GM12891 (cell line): ENCODE results near the gene TAF4.

Source experiments
- DNase-seq: peaks from one replicate; pipeline ENCODE4 v3.0.0; 2011; ENCODE audit warnings: low spot score; ENCODE audit not compliant: insufficient read length
- FAIRE-seq: peaks from 2 replicates; lab custom pipeline; 2011; peaks lifted over from hg19 to GRCh38; lab: Jason Lieb, UNC
- PAX5 ChIP-seq: IDR thresholded peaks from 2 replicates; pipeline ENCODE4 v1.6.1; 2011; ENCODE audit warnings: low read length, moderate library complexity, mild to moderate bottlenecking; ENCODE audit not compliant: insufficient read depth, severe bottlenecking
- POLR2A ChIP-seq: IDR thresholded peaks from 2 replicates; pipeline ENCODE4 v1.6.1; 2011; ENCODE audit warnings: low read depth, low read length, control low read depth
- POLR2AphosphoS5 ChIP-seq: IDR thresholded peaks from 2 replicates; pipeline ENCODE4 v1.6.1; 2011; ENCODE audit warnings: low read depth, low read length, control low read depth
- POU2F2 ChIP-seq: IDR thresholded peaks from 2 replicates; pipeline ENCODE4 v1.6.1; 2011; ENCODE audit warnings: low read depth, mild to moderate bottlenecking, control low read depth, low read length, moderate library complexity
- SPI1 ChIP-seq: IDR thresholded peaks from 2 replicates; pipeline ENCODE4 v1.6.1; 2011; ENCODE audit warnings: low read depth, low read length, control low read depth
- TAF1 ChIP-seq: IDR thresholded peaks from 2 replicates; pipeline ENCODE4 v1.6.1; 2011; ENCODE audit warnings: low read depth, low read length, control low read depth

TAF4 gene

GRCh38 chr20:62066339-62066982 lies 780 bp upstream of the TAF4 start:
- DNase-seq, result peak; percentile 58
- TF ChIP-seq SPI1 (no peak), PAX5 (no peak), TAF1 (peak; percentile 39; the same call in 1 of the 2 replicates)
- peak; percentile 59 for FAIRE-seq

DNA sequence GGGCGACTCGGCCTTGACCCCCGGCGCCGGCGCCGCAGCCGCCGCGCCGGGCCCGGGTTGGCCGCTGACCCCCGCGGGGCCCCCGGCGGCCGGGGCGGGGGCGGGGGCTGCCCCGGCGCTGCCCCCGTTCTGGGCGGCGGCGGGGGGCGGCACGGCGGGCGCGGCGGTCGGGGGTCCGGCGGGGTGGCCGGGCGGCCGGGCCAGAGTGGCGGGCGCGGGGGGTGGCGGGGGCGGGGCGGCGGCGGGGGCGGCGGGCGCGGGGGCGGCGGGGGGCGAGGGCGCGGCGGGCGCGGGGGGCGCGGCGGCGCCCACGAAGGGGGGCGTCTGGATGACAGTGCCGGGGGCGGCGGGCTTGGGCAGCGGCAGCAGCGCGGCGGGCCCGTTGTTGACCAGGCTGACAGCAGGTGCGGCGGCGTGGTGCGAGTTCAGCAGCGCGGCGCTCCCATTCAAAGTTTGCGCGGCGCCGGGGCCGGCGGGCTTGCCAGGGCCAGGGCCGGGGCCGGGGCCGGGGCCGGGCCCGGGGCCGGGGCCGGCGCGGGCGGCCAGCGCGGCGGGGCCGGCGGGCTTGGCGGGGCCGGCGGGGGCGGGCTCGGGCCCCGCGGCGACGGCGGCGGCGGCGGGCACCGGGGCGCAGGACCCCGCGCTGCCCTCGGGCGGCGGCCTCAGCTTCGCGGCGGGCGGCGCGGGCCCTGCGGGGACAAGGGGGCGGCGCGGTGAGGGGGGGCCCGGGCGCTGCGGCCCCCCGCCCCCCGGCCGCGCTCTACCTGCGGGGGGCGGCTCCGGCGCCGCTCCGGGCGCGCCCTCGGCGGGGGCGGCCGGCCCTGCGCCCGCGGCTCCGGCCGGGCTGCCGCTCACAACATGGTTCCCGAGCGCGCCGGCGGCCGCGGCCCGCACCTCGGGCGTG lies 659 bp downstream of the TAF4 start:
- FAIRE-seq (no peak), DNase-seq (peak; percentile 53)
- TF ChIP-seq TAF1 (no peak), POU2F2 (no peak), SPI1 (no peak), PAX5 (no peak)

DNA sequence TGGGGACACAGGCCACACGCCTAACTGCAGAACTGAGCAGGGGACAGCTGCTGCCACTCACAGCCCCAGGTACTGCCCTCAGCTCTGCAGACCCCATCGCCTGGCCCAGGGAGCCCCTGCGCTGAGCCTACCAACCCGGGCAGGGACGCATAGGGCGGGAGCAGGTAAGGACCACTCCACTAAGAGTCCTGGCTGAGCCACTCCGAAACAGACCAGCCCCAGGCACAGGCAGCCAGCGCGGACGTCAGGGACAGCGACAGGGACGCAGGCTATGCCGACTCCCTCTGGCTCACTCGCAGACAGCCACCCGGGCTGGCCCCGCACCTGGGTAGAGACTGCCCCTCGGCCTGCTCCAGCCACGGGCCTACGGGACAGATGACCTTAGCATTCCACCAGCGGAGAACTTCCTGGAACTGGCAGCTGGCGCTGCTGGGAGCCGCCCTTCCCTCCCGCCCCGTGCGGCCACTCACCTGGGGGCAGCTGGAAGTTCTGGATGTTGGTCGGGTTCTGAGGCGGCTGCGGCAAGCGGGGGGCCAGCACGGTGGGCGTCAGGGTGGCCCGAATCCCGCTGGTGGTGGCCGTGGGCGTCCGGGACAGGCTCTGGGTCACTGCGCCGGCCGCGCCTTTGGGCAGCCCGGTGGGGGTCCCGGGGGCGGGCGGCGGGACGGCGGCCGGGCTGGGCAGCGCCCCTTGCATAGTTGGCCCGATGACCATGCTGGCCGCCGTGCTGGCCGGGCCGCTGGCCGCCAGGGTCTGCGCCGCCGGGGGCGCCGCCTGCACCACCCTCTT lies 1.5 kb downstream of the TAF4 start:
- DNase-seq, result no peak
- no peak for TF ChIP-seq SPI1
- no peak for TF ChIP-seq POLR2AphosphoS5
- no peak for TF ChIP-seq POU2F2
- no peak for TF ChIP-seq PAX5
- FAIRE-seq, result no peak

- DNase-seq (no peak), FAIRE-seq (no peak)
- TF ChIP-seq POLR2AphosphoS5 (no peak), PAX5 (no peak), POU2F2 (no peak), TAF1 (no peak), POLR2A (no peak)
Measured at GRCh38 chr20:62063315-62063980, 2.2 kb downstream of the TAF4 start.

DNA sequence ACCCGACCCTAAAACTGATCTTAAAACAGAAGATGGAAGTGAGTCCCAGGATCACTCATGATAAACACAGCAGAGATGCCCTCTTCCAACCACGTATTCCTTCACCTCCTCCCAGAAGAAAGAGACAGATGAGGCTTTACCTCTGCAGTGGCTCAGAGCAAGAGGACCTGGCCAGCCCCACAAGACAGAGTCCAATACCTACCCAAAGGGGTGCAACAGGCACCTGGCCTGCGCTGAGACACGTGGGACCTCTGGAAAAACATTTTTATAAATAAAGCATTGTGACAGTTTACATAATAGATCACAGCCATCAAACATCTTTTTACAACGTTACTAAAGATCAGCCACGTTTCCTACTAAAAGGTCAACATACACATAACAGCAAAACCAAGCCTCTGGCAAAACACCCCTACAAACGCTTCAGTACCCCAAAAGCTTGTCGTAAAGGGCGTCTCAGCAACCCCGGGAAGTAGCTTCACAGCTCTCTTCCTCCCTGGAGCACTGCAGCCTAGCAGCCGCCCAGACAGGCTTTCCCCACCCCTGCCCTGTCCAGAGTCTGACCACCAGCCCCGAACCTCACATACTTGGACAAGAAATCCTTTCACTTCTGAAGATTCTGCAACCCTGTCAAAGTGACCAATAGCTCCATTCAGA lies 2.9 kb downstream of the TAF4 start:
- DNase-seq, result no peak
- TF ChIP-seq POLR2A, result no peak
- no peak for TF ChIP-seq POLR2AphosphoS5
- no peak for FAIRE-seq

DNA sequence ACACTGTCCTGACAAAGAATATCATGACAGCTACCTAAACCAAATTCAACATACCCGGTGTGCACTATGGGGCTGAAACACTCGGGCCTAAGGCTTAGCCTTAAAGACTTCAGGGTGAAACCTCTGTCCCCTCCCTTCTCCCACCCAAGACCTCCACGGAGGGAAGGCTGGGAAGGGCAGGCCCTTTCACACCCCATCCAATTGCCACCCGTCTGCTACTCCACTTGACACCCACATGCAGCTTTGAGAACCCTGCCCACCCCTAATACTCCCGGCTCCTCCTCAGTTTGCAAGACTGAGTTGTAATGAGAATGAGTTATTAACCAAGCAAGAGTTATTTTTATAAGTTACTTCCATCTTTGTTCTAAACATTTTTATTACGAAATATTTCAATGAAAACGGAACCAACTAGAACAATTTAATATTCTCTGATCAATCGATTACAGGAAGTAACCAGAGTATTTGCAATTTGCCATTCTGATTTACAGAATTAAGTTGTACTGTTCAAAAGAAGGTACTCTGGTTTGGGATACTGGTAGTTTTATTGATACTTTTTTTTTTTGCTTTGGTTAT lies 3.7 kb downstream of the TAF4 start:
- FAIRE-seq, result no peak
- DNase-seq, result no peak
- no peak for TF ChIP-seq TAF1
- no peak for TF ChIP-seq POU2F2
- TF ChIP-seq SPI1, result no peak
- no peak for TF ChIP-seq PAX5
- no peak for TF ChIP-seq POLR2A
- TF ChIP-seq POLR2AphosphoS5, result no peak

DNA sequence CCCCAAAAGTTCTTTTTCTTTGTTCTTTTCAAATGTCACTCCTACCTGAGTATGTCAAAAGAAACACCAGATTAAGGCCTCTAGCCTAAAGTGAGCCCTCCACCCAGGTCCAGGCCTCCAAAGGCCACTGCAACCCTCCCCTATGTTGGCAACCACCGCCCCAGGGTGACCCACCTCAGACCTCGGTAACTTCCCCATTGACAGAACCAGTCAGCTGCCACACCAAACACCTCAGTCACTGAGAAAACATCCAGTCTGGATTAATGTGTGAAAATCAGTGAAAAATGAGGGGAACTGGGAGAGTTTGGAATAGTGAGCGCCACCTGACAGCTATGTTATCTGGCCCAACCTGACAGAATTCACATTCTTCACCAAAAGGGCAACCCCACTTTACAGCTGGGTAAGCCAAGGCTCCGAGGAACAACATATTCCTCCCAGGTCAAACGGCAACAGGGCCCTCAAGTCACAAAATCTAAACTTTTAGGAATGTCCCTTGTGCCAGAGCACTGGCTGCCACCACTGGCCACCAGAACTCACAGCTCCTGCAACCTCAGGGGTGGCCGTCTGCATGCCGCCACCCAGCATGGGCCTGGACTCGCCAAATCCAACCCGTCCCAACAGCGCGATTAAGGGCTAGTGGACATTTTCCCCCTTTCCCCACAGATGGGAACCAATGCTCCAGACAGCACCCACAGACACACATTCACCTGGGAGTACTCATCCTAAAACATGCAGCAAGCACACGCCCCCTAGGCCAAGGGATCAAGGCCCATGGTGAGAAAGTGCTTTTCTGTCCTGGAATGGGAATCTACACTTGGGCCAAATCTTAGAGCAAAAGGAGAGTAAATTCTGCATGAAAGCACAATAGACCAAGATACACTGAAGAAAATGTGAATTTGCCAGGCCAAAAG lies 4.8 kb downstream of the TAF4 start:
- TF ChIP-seq SPI1 (no peak), TAF1 (no peak), POU2F2 (no peak), POLR2AphosphoS5 (no peak), POLR2A (no peak), PAX5 (no peak)
- DNase-seq (no peak), FAIRE-seq (no peak)

DNA sequence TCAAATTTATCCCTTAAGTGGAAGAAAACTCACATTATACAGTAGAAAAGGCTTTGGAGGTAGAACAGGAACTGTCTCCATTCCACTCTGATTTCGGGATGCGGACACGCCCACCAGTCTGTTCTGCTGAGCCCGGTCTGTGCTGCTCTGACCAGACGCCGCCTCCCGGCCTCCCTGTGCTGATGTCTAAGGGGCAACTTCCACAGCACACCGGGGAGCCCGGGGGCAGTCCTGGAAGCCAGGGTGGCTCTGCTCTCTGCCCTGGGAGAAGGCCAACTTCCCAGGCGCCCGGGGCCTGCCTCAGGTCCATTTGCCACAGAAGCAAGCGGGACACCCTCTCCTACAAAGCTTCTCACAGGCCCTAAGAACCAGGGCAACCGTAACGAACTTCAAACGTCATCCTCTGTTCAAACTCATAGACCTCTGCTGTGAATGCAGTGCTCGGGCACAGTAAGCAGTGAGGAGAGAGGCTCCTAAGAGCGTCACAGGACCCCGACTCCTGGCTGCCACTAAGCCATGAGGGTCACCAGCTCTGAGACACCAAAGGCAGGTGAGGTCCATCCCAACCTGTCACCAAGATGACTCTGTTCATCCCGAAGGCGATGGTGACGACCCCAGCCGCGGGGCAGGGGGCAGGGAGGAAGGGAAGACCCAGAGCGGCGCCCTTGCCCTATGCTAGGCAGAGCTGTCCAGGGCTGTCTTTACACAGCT lies 5.6 kb downstream of the TAF4 start:
- FAIRE-seq (no peak), DNase-seq (no peak)
- no peak for TF ChIP-seq TAF1
- no peak for TF ChIP-seq POLR2A
- TF ChIP-seq POLR2AphosphoS5, result no peak
